Endodermal cell (in vitro differentiated cells): Measurements from ENCODE around the gene DYRK3. TPM values are rescaled to one million over a fixed set of nuclear protein-coding genes. Genes with fewer than 3 reads are reported as not detected.

Source experiments
- DNase-seq: peaks from one replicate; pipeline ENCODE4 v3.0.0-alpha.2; 2017
- H3K27ac ChIP-seq: 2 replicates; pipeline ENCODE4 v1.5.1; 2013; ENCODE audit warnings: mild to moderate bottlenecking, low read depth, low read length, moderate library complexity
- H3K27me3 ChIP-seq: 2 replicates; pipeline ENCODE4 v1.6.1; 2013; ENCODE audit warnings: mild to moderate bottlenecking, low read length, moderate library complexity; ENCODE audit not compliant: insufficient read depth, control insufficient read depth, poor library complexity, severe bottlenecking
- H3K36me3 ChIP-seq: 2 replicates; pipeline ENCODE4 v1.7.0; 2013; ENCODE audit warnings: mild to moderate bottlenecking, low read length, moderate library complexity; ENCODE audit not compliant: control insufficient read depth, insufficient read depth
- H3K4me1 ChIP-seq: one replicate; pipeline ENCODE4 v1.7.0; 2013; ENCODE audit warnings: low read length; ENCODE audit not compliant: control insufficient read depth, insufficient read depth
- H3K4me3 ChIP-seq: 2 replicates; pipeline ENCODE4 v1.5.1; 2013; ENCODE audit warnings: mild to moderate bottlenecking, low read length, moderate library complexity
- H3K9ac ChIP-seq: 2 replicates; pipeline ENCODE4 v1.6.1; 2013; ENCODE audit warnings: mild to moderate bottlenecking, low read length, moderate library complexity; ENCODE audit not compliant: poor library complexity, severe bottlenecking; ENCODE audit errors: extremely low read depth
- H3K9me3 ChIP-seq: 2 replicates; pipeline ENCODE4 v1.6.1; 2013; ENCODE audit warnings: mild to moderate bottlenecking, low read length, moderate library complexity; ENCODE audit not compliant: control insufficient read depth
- H3K27ac Mint-ChIP-seq: 2 replicates; pipeline ENCODE4 v1.8.0; 2020; ENCODE audit warnings: mixed read lengths
- H3K27me3 Mint-ChIP-seq: 2 replicates; pipeline ENCODE4 v1.8.0; 2021; ENCODE audit warnings: mild to moderate bottlenecking, mixed read lengths; ENCODE audit not compliant: insufficient read depth
- H3K36me3 Mint-ChIP-seq: 2 replicates; pipeline ENCODE4 v1.8.0; 2020; ENCODE audit warnings: low read depth, mixed read lengths
- H3K4me1 Mint-ChIP-seq: 2 replicates; pipeline ENCODE4 v1.8.0; 2020; ENCODE audit warnings: mixed read lengths
- H3K4me3 Mint-ChIP-seq: 2 replicates; pipeline ENCODE4 v1.8.0; 2020; ENCODE audit warnings: mild to moderate bottlenecking, moderate library complexity, mixed read lengths
- H3K9me3 Mint-ChIP-seq: 2 replicates; pipeline ENCODE4 v1.8.0; 2020; ENCODE audit warnings: mild to moderate bottlenecking, mixed read lengths
- CTCF ChIP-seq: fragments of 200-600 bp; sonication (generic); conservative IDR thresholded peaks from 2 replicates; pipeline ENCODE4 v1.5.0; 2021; ENCODE audit warnings: antibody characterized with exemption, mild to moderate bottlenecking
- WGBS, 2 experiments: methylation state at CpG; one replicate each; pipeline versions ENCODE4 v1.1.5 to v1.1.7; 2013; ENCODE audit warnings: missing lambda C conversion rate in 2 of 2, mixed read lengths in 1 of 2; ENCODE audit not compliant: insufficient coverage in 1 of 2, insufficient read length in 1 of 2; 5-methylcytosine and 5-hydroxymethylcytosine counted together
- total RNA-seq, 2 donors: library from RNA; stranded (reverse); fragmentation: NEBNext Ultra II Directional in 1 of 2; extraction: Animal tissue kit (Norgen Biotek cat#: 25700) in 1 of 2; gene quantifications; 2 replicates in 1 of 2; 3 replicates in 1 of 2; pipeline ENCODE4 v1.2.1, GENCODE V29; 2021

DYRK3 gene
- total RNA-seq, 2 donors from 2014 or later: 9.0 to 13.5 TPM

GRCh38 chr1:206663832-206664652, 28.7 kb downstream of the DYRK3 start:
- H3K27me3 Mint-ChIP-seq: peaks cover 44% of the 10 kb centered on the region
- peak; percentile 94 for DNase-seq
- H3K27ac Mint-ChIP-seq: no peak overlapping the region
- H3K4me3 Mint-ChIP-seq: peak overlapping the region; percentile 40
- H3K4me1 Mint-ChIP-seq: peaks cover 12% of the 10 kb centered on the region
- no peak overlapping the region for H3K27ac ChIP-seq
- H3K4me1 ChIP-seq: no peaks in the 10 kb centered on the region
- TF ChIP-seq CTCF: peak; percentile 94
- H3K9ac ChIP-seq: no peak overlapping the region
- H3K4me3 ChIP-seq: peak overlapping the region; percentile 44
- no peaks in the 10 kb centered on the region for H3K9me3 ChIP-seq
- H3K36me3 Mint-ChIP-seq: no peaks in the 10 kb centered on the region
- peaks cover 22% of the 10 kb centered on the region for H3K27me3 ChIP-seq
- H3K36me3 ChIP-seq: no peaks in the 10 kb centered on the region
- 20 to 40% methylated on average over 2 to 20 of the region's 20 CpGs for WGBS, 2 experiments
- no peaks in the 10 kb centered on the region for H3K9me3 Mint-ChIP-seq

GRCh38 chr1:206664740-206665139, 29.4 kb downstream of the DYRK3 start:
- WGBS, 2 experiments: 73 to 86% methylated on average over 3 to 6 of the region's 6 CpGs

GRCh38 chr1:206666031-206666561, 30.8 kb downstream of the DYRK3 start:
- no peak for DNase-seq
- H3K27me3 ChIP-seq: peaks cover 22% of the 10 kb centered on the region
- no peak overlapping the region for H3K9ac ChIP-seq
- H3K36me3 ChIP-seq: no peaks in the 10 kb centered on the region
- no peak overlapping the region for H3K4me3 Mint-ChIP-seq
- TF ChIP-seq CTCF: no peak
- H3K9me3 Mint-ChIP-seq: no peaks in the 10 kb centered on the region
- WGBS, 2 experiments: 98 to 100% methylated on average over 1 to 3 of the region's 3 CpGs
- H3K9me3 ChIP-seq: no peaks in the 10 kb centered on the region
- no peaks in the 10 kb centered on the region for H3K4me1 ChIP-seq
- H3K27ac Mint-ChIP-seq: no peak overlapping the region
- peaks cover 16% of the 10 kb centered on the region for H3K4me1 Mint-ChIP-seq
- H3K27me3 Mint-ChIP-seq: peaks cover 38% of the 10 kb centered on the region
- no peaks in the 10 kb centered on the region for H3K36me3 Mint-ChIP-seq
- no peak overlapping the region for H3K27ac ChIP-seq
- no peak overlapping the region for H3K4me3 ChIP-seq

More at GRCh38 chr1:206664740-206665139, 29.4 kb downstream of the DYRK3 start:
- Mint-ChIP-seq H3K27ac (no peak overlapping the region), H3K4me1 (peaks cover 10% of the 10 kb centered on the region), H3K27me3 (peaks cover 42% of the 10 kb centered on the region), H3K9me3 (no peaks in the 10 kb centered on the region), H3K4me3 (no peak overlapping the region), H3K36me3 (no peaks in the 10 kb centered on the region)
- no peak for DNase-seq
- no peak overlapping the region for H3K9ac ChIP-seq
- no peaks in the 10 kb centered on the region for H3K4me1 ChIP-seq
- peaks cover 22% of the 10 kb centered on the region for H3K27me3 ChIP-seq
- TF ChIP-seq CTCF: no peak
- no peak overlapping the region for H3K4me3 ChIP-seq
- no peaks in the 10 kb centered on the region for H3K9me3 ChIP-seq
- H3K36me3 ChIP-seq: no peaks in the 10 kb centered on the region
- H3K27ac ChIP-seq: no peak overlapping the region
